ENCODE results near the gene C1orf174.
"Not testable (repeated sequence)": the region's sequence is repeated elsewhere in the genome, so short reads cannot be mapped to it uniquely, and the experiment has no call there.

C1orf174 gene

DNA sequence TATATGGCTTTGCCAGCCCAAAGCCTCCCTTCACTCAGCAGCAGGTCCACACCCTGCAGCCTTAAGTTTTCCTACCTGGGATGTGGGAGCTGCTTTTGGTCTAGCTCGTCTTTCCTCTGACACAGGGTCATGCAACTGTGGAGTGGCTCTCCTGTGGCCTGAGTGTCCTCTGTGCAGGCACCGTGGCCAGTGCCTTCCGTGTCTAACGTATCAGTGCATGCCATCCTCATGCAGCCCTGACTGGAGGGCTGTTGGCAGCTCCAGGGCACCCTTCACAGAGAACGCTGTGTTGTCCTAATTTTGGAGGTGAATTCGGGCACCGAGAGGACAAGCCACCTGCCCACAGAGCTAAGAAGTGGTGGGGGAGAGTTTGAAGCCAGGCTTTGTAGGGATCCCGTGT lies 25.7 kb upstream of the C1orf174 start:
- DNase-seq (ENCODE audit: low spot score) = no peak

DNA sequence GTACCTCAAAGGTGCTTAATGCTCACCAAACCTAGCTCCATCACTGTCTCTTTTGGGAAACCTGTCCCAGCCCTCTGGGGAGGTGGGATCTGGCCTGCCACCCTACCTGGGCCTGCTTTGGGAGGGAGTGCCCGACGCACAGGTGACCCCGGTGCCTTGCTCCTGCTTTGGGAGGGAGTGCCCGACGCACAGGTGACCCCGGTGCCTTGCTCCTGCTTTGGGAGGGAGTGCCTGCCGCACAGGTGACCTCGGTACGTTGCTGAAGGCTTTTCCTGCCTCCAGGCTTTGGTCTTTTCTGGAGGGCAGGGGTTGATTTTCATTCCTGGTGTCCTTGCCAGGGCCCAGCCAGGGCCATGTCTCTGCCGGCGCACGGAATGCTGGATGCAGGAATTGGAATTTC lies 25.2 kb upstream of the C1orf174 start:
- no peak for DNase-seq (ENCODE audit: low spot score)

DNA sequence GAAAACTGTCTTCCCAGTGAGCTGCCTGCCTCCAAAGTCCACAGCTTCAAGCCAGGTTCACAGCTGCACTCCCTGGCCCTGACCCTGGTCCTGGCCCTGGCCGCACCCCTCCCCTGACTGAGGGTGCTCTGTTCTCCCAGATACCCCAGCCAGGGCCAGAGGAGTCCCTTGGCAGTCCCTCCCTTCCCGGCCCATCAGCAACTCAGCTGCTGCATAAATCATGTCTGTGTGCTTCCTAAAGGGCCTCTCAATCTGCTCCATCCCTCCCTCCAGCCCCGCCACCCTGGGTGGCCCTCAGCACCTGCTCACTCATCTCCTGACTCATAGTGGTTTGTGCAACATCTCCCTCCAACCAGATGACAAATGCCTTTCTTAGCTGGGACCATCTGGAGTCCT lies 24.8 kb upstream of the C1orf174 start:
- peak; percentile 74 for DNase-seq (ENCODE audit: low spot score)

DNA sequence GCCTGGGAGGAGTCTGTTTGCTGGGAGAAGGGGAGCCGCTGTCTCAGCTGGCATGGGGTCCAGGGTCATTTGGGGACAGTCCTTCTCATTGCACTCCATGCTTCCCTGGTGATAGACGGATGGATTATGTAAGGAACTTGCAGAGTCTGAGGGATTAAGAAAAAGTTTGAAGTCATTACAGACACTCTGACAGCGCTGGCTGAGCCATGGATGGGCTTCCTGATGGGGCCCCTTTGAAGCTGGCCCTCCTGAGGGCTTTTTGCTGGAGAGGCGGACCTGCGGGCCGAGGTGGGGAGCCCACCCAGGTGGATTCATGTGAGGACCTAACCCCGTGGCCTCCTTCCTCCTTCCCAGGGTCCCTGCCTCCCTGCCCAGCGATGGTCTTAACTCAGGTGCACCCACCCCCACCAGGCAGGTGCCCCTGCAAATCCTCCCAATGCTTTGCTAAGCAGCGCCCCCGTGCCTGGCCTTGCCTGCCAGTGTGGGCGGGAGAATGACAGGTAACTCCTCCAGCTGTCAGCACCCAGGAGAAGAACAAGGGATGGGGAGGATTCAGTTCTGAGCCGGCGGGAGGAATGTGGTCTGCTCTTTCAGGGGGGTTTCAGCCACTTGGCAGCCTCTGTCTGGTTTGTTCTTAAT lies 24.2 kb upstream of the C1orf174 start:
- no peak for DNase-seq (ENCODE audit: low spot score)

DNA sequence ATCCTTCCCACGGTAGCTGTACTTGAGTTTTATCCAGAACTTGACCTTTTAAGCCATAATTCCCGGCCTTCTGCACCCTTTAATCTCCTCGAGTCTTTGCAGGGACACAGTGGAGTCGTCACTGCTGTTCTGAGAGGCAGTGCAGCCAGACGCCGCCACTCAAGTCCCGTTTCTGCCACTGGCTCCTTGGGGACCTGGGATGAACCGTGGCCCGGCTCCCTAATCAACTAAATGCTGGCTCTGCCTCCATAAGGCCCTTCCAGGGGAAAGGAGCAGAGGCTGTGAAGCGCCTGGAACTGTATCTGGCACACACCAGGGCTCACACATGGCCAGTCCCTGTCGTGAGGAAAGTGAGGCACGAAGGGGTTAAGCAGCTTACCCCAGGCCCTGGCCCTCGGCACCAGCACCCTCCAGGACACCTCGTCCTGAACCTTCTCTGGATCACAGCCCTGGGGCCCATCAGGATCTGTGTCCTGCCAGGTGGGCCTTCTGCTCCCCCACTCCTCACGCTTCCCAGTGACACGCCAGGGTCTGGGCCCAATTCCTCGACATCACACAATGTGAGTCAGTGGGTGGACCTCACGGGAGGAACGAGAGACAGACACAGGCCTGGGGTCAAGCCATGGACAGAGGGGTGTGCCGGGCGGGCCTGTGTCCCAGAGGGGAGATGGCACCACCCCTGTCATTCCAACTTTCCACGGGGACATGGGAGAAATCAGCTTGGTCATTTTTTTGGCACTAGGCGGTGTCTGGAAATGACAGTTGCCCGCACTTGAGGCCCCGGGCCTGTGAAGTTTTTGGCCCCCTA lies 23.5 kb upstream of the C1orf174 start:
- DNase-seq (ENCODE audit: low spot score) = no peak

DNA sequence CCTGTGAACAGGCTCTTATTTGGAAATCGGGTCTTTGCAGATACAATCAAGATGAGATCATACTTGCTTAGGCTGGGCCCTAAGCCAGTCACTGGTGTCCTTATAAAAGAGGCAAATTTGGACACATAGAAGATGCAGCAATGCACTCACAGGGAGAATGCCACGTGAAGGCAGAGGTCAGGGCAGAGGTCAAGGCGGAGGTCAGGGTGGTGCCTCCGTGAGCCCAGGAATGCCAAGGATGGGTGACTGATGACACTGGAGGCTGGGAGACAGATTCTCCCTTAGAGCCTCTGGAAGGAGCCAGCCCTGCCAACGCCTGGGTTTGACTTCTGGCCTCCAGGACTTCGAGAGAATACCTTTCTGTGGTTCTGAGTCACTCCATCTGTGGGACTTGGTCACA lies 22.8 kb upstream of the C1orf174 start:
- DNase-seq (ENCODE audit: low spot score) = no peak

DNA sequence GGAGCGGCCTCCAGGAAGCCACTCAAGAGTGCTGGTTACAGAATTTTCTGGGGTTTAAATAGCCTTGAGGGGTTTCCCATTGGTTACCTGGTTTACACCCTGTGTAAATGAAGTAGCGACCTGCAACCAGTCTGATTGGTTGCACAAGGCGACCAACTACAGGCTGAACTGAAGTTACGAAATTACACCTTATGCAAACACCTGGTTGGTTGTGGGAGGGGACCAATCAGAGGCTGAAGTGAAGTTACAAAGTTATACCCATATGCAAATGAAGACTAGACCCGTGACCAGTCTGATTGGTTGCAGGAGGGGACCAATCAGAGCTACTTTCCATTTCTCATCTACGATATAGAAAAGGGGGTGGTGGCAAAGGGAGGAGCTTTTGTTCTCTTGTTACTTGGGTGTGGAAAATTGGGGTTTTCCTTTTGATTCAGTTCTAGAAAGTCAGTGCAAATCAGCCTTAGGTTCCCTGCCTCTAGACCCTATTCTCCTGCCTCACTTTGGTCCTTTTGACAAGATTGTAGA lies 22.2 kb upstream of the C1orf174 start:
- no peak for DNase-seq (ENCODE audit: low spot score)

DNA sequence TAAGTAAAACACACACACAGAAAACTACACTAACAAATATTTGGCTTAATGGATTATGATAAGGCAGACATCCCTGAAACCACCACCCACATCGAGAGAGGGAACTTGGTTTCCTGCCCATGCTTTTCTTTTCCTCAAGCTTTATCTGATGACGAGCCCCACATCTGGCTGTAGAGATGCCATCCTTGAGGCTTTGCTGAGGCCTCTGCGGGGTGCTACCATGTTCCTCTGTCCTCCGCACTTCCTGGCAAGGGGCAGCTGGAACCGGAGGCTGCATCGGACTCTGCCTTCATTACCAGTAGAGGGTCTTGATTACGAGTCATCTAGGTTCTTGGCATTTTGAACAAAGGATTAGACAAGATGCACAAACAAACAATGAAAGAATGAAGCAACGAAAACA lies 21.7 kb upstream of the C1orf174 start:
- DNase-seq (ENCODE audit: low spot score) = no peak

DNA sequence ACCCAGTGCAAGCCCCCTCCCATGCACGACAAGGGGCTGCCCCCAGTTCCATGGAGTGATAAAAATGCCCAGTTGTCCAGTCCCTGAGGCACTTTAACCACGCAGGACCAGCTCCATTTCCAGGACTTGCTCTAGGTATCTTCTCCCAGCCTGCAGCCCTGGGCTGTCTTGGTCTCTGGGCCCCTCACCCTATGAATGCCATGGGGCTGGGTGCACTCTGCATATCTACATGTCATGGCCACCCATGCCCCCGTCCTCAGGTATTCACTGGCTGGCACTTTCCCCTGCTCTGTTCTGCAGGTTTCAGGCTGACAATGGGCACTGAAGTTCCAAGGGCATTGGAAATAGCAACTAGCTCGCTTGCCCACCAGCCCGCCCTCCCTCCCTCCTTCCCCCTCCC lies 19.6 kb upstream of the C1orf174 start:
- DNase-seq (ENCODE audit: low spot score) = no peak

DNA sequence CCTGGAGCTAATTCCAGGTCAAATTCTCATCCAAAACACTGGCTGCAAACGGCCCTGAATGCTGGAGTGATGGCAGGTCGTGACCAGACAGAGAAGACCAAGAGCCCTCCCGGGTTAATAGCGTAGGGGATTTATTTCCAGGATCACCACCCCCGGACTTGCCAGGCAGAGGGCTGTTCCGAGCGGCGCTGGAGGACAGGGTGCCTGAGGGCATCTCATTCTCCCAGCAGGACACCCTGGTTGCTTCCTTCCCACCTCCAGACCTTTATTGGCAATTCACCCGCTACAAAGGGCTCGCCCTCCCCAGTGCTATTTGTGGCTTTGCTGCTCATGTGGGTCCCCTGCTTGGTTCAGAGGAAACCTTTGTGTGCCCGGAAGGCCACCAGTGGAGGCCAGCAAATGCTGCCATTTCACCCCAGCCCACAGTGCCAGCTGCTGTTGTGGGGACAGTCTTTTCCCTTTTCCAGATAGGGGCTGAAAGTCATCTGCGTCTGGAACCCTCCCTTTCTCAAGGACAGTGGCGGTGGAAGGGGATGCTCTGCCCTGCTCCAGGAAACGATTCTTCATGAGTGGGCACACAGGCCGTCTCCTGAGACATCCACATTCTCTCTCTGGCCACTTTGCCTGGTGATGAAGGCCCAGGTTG lies 19.0 kb upstream of the C1orf174 start:
- DNase-seq (ENCODE audit: low spot score) = no peak

DNA sequence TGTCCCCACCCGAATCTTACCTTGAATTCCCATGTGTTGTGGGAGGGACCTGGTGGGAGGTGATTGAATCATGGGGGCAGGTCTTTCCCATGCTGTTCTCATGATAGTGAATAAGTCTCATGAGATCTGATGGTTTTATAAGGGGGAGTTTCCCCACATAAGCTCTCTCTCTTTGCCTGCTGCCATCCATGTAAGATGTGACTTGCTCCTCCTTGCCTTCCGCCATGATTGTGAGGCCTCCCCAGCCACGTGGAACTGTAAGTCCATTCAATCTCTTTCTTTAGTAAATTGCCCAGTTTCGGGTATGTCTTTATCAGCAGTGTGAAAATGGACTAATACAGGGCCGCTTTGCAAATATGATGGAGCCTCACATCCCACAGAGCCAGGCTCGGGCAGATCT lies 18.3 kb upstream of the C1orf174 start:
- not testable (repeated sequence) for DNase-seq (ENCODE audit: low spot score)

DNA sequence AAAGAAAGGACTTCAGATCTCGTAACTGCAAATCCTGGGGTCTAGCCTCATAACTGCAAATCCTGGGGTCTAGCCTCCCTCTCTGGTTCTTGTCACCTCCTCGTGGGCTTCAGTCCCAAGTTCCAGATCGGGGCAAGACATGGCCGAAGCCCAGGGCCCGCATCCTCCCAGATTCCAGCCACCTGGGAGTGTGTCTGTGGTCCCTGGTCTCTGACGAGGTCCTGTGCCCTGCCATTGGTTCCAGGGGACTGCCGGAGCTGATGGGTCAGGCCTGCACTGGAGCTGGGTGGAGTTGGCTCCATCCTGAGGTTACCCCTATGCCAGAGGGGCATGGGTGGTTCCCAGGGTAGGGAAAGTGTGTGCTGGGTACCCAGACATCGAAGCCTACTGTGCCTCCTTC lies 17.7 kb upstream of the C1orf174 start:
- DNase-seq (ENCODE audit: low spot score) = no peak

DNA sequence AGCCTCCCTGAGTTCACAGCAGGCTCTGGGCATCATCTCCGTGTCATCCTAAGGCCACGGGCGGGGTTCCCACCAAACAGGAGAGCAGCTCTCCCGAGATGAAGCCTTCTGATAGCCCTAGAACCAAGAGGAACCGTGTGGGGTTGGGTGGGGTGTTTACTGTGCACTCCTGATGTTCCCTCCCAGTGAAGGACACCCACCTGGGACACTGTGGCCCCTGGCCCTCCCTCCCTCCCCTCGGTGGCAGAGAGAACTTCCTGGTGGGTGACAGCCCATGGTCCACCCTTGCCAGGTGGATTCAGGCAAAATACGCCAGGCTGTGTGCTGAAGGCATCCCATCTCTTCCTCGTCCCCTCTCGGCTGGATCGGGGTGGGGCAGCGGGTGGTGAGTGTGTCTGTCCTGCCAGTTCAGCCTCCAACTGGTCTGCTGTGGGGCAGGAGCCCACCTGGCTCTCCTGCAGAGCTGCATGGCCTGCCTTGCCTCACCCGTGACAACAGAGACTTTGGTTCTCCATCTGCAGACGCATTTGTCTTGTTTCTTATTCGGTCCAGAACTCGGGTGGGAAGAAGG lies 15.6 kb upstream of the C1orf174 start:
- no peak for DNase-seq (ENCODE audit: low spot score)

DNA sequence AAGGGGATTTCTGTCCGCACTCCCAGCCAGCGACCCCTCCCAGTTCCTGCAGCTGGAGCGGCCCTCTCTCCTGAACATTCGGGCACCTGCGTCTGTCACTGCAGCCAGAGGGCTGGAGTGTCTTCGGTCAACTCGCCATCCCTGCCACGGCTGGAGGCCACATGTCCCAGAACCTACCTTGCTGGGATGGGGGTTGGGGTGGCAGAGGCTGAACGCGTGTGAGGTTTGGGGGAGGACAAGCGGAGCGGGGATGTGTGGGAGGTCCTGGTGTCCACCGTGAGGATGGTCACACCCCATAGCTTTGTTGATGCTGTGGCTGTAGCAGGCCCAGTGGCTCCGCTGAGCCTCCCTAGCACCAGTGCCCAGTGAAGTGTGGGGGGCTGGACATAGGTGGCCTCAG lies 14.8 kb upstream of the C1orf174 start:
- no peak for DNase-seq (ENCODE audit: low spot score)

DNA sequence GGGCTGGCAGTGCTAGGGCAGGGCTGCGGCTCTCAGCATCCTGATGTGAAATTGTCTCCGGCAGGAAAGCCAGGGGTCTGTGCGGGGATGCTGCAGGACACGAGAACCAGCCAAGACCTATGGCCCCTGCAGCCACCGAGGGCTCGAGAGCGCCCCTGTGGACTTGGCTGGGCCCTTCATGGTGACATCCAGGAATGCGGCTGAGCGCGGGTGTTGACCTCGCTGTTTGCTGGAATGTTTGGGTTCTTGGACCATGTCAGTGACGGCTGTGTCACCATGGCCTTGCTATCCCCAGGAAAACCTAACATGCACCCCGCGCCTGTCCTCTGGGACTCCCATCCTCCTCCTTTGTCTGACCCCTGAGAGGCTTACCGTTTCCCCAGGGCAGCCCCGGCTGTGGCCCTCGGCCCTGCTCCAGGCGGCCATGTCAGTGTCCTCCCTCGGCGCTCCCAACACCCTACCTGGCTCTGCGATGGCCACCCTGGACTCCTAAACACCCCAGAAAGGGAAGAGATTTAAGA lies 14.3 kb upstream of the C1orf174 start:
- DNase-seq (ENCODE audit: low spot score) = no peak

DNA sequence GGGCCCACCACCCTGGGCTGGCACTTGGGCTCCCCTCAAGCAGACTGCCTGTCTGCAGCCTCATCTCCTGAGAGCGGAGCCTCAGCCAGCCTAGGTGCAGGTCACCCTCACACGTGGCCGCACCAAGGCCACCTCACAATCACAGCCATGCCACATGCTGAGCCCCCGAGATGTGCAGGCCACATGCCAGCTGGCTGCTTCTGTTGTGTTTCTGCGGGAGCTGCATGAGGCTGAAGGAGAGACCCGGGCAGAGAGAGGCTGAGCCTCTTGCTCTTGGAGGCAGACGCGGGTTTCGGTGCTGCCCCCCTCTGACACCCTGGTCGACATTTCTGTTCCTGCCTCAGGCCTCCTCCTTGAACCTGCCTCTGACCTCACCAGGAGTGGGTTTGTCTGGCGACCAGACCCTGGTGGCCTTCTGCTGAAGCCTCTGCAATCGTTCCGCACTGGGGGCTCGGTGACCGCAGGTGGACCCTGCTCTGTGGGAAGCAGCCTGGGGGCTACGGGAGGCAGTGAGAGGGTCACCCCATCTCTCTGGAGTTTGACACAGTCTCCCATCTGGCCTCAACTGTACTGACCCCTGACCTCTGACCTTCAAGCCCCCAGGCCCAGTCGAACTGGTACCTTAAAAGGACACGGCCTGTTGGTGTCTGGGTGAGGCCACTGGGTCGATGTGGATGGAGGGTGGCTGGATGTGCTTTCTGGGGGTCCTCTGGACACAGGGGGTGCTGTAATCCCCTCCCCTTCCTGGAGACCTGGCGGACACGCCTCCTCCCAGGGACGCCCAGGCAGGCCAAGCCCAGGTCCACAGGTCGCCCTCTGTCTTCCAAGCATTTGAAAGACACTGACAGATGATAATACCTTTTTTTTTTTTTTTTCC lies 13.0 kb upstream of the C1orf174 start:
- no peak for DNase-seq (ENCODE audit: low spot score)

DNA sequence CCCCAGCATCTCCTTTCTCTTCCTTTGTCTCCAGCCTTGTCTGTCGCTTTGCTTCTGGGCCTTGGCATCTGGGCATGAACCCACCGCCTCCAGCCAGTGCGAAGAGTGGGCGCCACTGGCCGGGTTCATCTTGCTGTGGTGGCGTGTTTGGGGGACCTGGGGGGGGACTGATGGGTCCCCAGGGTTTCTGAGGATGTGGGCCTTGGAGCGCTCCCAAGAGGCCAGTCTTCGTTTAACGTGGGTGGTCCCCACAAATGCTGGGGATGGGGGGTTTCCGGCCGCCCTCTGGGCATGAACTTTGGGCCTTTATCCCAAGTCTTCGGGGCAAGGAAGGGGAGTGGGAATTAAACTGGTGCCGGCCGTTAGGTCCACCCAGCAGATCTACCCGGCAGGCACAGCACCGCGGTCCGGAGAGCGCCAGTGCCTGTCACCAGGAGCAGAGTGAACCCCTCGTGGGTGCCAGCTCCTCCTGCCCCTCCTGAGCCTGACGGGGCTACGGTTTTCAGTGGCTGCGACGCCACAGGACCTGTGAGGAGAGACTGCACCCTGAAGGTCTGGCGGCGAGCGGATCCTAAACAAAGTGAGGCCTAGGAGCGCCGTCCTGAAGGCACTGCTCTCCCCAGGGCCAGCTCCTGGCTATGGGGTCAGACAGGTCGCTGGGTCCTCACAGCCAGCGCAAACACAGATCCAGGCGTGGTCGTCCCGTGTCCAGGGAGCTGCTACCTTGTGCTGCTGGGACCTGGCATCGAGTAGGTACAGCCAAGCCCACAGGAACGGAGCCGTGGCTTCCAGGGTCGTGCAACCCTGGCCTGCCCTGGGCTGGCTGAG lies 12.1 kb upstream of the C1orf174 start:
- DNase-seq (ENCODE audit: low spot score) = no peak

DNA sequence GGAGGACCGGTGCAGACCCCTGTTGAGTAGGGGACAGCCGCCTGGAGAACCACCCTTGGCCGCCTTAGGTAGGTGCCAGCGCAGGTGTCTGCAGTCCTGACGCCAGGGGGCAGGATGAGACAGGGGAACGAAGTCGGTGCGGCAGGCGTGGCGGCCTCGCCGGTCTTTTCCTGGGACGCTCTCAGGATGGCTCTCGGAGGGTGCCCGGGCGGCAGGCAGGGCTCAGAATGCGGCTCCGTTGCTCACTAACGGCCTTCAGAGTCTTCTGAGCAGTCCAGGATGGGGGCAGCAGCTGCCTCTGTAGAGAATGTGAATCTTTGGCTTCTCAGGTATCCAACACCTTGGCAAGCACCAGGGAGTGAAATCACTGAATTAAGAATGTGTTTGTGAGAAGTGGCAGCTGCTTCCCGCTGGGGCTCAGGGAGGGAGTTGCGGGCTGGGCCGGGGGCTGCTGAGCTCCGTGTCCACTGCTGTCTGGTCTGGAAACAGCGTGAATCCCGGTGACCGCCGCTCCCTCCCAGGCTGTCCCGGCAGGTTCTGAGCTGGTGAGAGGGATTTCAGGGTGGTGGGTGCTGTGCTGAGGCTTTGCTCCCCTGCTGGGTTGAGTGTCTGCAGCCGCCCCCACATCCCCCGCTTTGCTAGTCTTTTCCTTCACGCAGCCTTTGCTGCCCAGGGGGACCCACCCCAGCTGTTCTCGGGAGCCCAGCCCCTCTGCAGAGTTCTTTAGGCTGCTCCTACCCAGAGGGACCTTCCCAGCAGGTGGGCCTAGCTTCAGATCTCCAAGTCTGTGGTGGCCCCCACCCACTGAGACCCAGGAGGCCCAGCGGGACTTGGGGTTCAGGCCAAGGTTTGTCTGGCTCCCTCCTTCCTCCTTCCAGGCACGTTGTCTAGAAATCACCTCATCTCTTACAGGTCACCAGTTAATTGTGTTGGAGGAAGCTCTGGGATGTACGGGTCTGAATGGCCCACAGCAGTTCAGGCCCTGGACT lies 11.1 kb upstream of the C1orf174 start:
- DNase-seq (ENCODE audit: low spot score) = peak; percentile 77

DNA sequence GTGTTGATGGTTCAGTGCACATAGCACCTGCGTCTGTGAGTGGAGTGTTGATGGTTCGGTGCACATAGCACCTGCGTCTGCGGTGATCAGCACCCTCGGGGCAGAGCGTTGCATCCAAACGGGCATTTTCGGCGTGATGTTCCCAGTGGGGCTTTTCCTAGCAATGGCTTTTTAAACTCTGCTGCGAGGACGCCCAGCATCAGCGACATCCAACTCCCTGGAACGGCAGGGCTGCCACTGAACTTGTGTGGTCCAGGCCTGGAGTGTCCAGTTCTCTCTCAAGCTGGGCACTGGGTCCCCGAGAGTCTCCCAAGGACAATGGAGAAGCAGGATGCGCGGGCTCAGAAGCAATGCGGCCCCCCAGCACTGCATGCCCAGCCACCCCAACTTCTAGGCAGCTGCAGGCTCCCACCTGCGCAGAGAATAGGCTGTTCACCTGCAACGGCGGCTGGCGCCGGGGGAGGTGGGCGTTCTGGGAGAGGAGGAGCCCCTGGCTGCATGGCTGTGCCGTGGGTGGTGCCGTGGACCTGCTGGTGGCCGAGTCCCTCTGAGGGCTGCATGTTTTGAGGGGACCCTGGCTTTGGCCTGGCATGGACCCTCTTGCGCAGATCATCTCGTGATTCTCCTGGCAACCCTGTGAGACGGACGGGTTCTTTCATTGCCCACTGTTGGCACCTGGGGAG lies 10.1 kb upstream of the C1orf174 start:
- peak; percentile 34 for DNase-seq (ENCODE audit: low spot score)

Data from kidney tubule cell (primary cell).